ENCODE data around the gene HNRNPD. TPM values are rescaled to one million over a fixed set of nuclear protein-coding genes. Genes with fewer than 3 reads are reported as not detected.

Gene HNRNPD
- total RNA-seq, 1 donor from 2014 or later = 121 TPM

Small RNAs within 50 kb of the gene (small RNA-seq; reads per million reads assigned to genes)
- not detected for gene RF00150 (ENCODE audit: low replicate concordance)

Other genes with a start within 250 kb of the HNRNPD start
- 185 TPM for gene HNRNPDL, start 56.5 kb upstream of the HNRNPD start, total RNA-seq
- gene ENOPH1, start 56.6 kb upstream of the HNRNPD start, total RNA-seq = 30.7 TPM
- gene TMEM150C, start 188.0 kb upstream of the HNRNPD start, total RNA-seq = 11.6 TPM

Data from skin of body (tissue), 2 donors.